Bone marrow (tissue), 2 donors: ENCODE data around the gene ATP8B4.
"Not testable (repeated sequence)": the region's sequence is repeated elsewhere in the genome, so short reads cannot be mapped to it uniquely, and the experiment has no call there.

ENCODE experiments used
- DNase-seq, 2 donors: peaks; one replicate each; lab custom pipeline; 2025; lab: John Stamatoyannopoulos, UW

Gene ATP8B4

GRCh38 chr15:50107591-50108408 is 11.2 kb downstream of the ATP8B4 start:
- no peak for DNase-seq

GRCh38 chr15:50107157-50107556 is 11.9 kb downstream of the ATP8B4 start:
- DNase-seq, result no peak

GRCh38 chr15:50106457-50106856 is 12.6 kb downstream of the ATP8B4 start:
- no peak for DNase-seq

DNA sequence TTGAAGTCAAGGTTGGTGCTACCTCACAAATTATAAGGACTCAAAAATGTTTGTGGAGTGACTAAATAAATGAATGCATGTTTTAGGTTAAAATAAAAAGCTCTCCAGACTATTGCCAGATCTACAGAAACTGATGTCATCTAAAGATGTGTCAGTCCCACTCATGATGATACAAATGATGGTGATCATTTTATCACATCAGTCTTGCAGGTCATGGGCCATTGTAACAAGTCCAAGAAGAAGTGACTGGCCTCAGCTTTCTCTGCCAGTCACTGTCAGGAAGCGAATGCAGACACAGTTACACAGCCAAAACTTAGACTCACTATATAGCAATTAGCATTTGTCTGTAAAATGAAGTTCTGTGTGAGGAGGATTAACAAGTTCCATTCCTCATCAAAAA is 18.5 kb downstream of the ATP8B4 start:
- DNase-seq, result no peak

GRCh38 chr15:50098545-50098944 is 20.5 kb downstream of the ATP8B4 start:
- DNase-seq, result no peak

DNA sequence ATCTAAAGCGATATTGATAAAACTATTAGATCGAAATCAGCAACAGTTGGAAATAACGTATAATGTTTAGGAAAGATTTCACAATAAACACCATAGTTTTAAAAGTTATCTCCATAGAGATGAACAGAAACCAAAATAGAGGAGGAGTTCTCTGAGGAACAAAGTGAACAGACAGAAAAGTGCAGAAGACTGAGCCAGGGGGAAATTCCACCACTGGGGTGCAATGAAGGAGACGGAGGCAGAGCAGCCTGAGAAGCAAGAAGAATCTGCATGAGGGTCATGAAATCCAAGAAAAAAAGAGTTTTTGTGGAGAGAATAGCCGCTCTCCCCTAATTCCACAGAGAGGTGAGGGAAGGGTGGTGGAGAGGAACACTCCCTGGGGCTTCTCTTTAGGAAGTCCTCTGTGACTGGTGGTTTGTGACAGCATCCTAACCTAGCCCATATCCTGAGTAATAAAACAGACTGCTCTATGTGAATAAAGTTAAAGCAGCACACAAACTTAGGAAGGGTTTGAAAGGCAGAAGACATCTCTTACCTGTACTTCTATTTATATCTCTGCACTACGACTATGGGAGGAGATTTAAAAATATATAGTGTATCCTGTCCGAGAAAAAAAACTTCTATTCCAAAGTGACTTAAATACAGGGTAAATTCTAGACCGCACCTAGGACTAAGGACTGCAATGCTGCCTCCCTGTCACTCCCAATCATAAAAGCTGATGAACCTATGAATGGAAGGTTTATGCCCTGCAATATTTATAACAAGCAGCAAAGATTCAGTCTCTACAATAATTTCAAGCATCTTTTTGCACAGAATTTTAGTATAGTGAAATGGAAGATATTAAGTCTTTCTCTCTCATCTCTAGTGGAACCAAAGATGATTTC is 22.9 kb downstream of the ATP8B4 start:
- peak in 1 of 2 donors; percentile 41 for DNase-seq

DNA sequence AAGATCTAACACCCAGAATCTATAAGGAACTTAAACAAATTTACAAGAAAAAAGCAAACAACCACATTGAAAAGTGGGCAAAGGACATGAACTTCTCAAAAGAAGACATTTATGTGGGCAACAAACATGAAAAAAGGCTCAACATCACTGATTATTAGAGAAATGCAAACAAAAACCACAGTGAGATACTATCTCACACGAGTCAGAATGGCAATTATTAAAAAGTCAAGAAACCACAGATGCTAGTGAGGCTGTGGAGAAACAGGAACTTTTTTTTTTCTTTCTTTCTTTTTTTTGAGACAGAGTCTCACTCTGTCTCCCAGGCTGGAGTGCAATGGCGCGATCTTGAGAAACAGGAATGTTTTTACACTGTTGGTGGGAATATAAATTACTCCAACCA is 29.6 kb downstream of the ATP8B4 start:
- not testable (repeated sequence) for DNase-seq

- no peak for DNase-seq
Observed at GRCh38 chr15:50084932-50085331, 34.1 kb downstream of the ATP8B4 start.

- no peak for DNase-seq
Observed at GRCh38 chr15:50083424-50084025, 35.5 kb downstream of the ATP8B4 start.

DNA sequence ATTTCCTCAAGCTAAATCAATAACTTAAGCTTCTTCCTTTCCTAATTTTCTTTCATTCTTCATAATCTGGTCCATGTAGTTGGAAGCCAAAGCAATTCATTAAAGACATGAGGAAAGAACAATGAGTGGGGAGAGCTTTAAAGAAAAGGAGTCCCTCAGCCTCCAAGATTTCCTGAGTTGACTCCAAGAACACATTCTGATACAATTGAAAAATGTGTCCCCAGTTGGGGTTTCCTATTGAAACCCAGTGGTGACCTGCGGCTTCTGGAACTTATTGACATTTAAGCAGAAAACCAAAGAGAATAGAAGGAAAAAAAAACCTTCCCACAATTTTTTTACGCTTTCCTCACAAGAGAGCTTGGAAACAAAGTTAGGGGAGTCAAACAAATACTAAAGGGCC is 37.0 kb downstream of the ATP8B4 start:
- no peak for DNase-seq

DNA sequence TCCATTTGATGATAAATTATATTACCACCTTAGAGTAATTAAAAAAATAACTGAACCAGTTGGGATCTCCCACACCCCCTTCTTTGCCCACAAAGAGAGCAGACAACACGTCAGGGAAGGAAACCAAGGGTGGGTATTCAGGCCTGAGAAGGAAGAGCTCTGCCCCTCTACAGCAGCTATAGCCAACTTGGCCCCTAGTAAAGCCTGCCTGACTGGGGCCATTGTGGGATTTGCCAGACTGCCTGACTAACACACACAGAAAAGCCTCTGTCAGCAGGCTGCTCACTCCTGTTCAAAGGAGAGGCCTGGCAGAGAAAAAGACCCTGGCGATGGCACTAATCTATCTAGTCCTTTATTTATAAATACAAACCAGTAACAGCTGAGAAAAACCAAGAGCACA is 41.4 kb downstream of the ATP8B4 start:
- peak in 1 of 2 donors; percentile 34 for DNase-seq

- DNase-seq, result no peak
Observed at GRCh38 chr15:50077176-50077575, 41.9 kb downstream of the ATP8B4 start.

DNA sequence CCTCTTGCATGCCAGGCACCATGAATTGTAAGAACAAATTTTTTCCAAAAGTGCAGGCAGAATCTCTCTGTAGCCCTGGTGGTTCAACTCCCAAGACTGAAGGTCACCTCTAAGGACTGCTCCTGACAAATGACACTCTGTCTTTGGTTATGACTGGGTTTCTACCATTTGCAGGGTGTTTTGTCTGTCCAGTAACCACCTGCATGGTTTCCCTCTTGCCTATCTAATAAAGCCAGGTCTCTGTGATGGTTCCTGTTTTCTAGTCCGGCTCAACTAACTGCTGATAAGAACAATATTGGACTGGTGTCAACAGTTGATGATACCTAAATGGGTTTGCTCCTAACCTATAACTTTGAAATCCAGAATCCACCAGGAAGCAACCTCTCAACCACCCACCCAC is 43.7 kb downstream of the ATP8B4 start:
- no peak for DNase-seq

DNA sequence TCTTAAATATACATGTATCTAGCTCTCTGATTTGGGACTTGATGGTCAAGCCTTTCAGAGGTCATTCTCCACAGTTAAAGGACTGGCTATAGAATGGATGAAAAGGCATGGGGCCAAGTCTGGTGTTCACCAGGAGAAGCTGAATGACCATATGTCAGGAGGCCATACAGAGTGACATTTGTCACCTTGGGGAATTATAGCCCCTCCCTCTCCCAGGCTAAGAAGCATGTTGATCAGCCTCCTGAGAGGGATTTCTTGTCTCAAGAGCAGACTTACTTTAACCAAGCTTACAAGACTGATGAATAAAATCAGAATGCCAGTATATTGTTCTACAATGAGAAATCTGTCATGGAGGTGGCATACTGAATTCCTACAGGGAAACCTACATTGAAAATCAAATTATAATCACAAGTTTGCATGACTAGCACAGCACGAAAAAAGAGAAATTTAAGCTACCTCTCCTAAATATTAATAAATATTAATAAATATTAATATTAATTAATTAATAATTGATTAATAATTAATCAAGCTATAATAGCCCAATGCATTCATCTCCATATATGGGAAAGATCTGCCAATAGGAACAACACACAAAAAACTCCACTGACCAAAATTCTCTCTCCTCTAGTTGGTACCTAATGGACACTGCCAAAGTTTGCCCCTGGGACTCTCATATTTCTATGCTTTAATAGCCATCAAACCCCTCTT is 47.3 kb downstream of the ATP8B4 start:
- no peak for DNase-seq

DNA sequence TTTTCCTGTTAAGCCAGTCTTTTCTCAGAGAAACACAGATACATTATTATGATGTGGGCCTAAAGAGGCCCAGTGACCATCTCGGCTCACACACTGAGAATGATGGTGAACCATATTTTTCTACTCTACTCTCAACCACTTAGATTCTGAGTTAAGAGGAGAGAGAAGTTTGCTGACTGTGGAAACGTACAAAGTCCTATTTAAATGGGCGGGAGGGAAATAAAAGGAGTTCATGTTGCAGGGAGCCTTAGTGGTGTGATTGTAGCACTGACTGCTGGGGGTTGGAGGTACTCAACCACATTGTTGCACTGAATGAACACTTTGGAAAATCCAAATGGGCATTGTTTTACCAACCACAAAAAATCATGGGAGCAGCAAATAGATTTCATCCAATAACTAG is 51.0 kb downstream of the ATP8B4 start:
- DNase-seq, result no peak

GRCh38 chr15:50067254-50067653 is 51.8 kb downstream of the ATP8B4 start:
- no peak for DNase-seq

DNA sequence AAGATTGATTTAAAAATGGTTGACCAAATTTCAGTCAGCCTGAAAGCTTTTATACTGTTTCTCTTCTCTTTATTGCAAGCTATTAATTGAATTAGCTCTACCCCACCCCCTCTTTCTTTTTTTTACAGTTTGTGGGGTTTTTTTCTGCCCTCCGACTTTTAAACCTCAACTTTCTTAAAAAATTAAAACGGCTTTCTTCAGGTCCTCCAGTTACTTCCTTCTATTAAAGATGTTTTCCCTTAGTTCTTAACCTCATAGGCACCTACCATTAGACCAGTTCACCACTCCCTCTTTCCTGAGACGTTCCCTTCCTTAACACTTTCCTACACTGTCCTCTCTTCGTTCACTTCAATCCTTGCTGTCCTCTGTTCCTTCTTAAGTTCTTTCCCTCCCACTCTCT is 52.4 kb downstream of the ATP8B4 start:
- DNase-seq, result no peak

DNA sequence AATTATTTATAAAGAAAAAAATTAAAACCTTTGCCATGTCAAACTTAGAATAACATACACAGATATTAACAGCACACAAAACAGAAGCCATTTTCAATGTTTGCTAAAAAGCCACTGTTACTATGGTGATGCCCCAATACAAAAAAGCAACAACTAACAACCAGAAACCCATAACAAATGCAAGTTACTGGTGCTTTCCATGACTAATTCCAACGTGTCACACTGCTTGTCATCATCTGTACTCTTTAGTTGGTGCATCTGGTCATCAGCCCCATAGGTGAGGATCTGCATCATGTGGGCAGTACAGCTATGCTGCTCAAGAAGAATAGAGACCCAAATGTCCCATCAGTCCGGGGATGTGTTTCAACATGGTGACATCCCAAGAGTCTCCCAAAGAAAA is 52.8 kb downstream of the ATP8B4 start:
- peak in 1 of 2 donors; percentile 38 for DNase-seq

- no peak for DNase-seq
Observed at GRCh38 chr15:50065279-50065678, 53.8 kb downstream of the ATP8B4 start.

- DNase-seq, result peak in 1 of 2 donors; percentile 31
Observed at GRCh38 chr15:50064673-50065072, 54.4 kb downstream of the ATP8B4 start.

DNA sequence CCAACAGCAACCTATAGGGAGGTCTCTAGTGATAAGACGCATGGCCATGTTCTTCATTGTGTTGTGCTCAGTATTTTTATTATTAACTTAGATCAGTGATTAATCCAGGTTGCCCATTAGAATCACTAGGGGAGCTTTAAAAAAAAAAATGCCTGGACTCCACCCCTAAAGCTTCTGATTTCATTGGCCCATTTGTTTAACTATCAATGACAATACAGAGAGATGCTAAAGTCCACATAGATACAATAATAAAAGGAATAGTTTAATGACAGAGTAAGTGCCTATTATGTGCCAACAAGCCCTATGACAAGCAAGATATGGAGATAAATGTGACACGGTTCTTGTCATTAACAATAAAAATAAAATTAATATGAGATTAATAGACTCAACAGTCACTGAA is 55.8 kb downstream of the ATP8B4 start:
- DNase-seq, result no peak

DNA sequence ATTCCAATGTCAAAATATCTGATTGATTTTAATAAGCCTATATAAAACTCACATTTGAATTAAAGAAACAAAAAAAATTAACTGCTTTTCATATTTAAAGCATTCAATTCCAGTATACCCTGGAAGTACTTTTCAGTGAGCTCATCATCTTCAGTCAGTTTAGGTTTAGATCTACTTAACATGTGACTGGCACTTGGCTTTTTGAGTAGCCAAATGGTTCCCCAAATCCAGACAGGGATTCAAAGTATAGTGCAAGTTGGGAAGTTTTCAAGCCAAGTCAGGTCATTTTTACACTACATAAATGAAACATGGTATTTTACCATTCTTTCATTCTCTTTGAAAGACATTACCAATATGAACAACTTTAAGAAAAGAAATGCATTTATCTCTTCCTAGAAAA is 57.5 kb downstream of the ATP8B4 start:
- no peak for DNase-seq
